ENCODE measurements around the gene SPATA45.

DNA sequence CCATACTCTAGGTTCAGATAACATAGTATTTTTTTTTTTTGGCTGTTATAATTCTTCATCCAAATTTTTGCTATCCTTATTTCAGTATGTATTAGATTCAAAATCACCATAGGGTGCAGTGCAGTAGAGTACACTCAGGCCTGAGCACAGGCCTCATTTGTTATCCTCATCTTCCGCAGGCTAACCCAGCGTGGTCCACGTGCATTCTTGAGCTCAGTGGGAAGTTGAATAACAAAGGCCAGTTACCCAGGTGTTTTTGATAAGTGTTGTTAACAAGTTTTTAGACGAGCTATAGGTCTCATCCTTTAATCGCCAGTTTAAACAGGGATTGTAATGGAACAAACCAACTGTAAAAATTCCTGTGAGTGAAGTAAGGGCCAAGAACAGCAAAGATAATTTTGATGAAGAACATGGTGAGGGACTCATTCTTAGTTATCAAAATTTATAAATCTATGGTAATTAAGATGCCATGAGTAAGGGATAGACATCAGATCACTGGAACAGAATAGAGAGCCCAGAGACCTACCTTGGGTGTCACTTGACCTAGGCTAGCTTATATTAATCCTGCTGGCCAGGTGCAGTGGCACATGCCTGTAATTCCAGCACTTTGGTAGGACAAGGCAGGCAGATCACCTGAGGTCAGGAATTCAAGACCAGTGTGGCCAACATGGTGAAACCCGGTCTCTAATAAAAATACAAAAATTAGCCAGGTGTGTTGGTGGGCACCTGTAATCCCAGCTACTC lies 32.7 kb upstream of the SPATA45 start:
- TF ChIP-seq, protein P1, sequence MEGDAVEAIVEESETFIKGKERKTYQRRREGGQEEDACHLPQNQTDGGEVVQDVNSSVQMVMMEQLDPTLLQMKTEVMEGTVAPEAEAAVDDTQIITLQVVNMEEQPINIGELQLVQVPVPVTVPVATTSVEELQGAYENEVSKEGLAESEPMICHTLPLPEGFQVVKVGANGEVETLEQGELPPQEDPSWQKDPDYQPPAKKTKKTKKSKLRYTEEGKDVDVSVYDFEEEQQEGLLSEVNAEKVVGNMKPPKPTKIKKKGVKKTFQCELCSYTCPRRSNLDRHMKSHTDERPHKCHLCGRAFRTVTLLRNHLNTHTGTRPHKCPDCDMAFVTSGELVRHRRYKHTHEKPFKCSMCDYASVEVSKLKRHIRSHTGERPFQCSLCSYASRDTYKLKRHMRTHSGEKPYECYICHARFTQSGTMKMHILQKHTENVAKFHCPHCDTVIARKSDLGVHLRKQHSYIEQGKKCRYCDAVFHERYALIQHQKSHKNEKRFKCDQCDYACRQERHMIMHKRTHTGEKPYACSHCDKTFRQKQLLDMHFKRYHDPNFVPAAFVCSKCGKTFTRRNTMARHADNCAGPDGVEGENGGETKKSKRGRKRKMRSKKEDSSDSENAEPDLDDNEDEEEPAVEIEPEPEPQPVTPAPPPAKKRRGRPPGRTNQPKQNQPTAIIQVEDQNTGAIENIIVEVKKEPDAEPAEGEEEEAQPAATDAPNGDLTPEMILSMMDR (IDR thresholded peaks at IDR 0.05 in 4 of 5, conservative IDR thresholded peaks at IDR 0.05 in 1 of 5): no peak
- TF ChIP-seq POLR2A (IDR thresholded peaks at IDR 0.05): no peak
